IMR-90 (cell line): ENCODE measurements around the gene SNRNP40. TPM values are rescaled to one million over a fixed set of nuclear protein-coding genes. Genes with fewer than 3 reads are reported as not detected.

Experiments used
- ATAC-seq: fragments of 200-7000 bp; cut with Tn5 transposase; 2 replicates; pipeline ENCODE4 v1.9.1; 2020; ENCODE audit warnings: low read depth, mild to moderate bottlenecking, moderate library complexity
- BruUV-seq: library from RNA; stranded (reverse); fragments of 400-500 nt; replicated peaks from 2 replicates; lab custom pipeline; 2021; lab: Mats Ljungman, UMichigan
- CTCF ChIA-PET: fragments of 300-600 bp; formaldehyde crosslinking; extraction: SDS; loops from one replicate; lab custom pipeline; 2021; ENCODE audit warnings: antibody characterized with exemption; lab: Yijun Ruan, JAX
- POLR2A ChIA-PET: fragments of 300-600 bp; sonication (Branson Sonifier 250); formaldehyde crosslinking; loops from one replicate; lab custom pipeline; 2022; ENCODE audit warnings: antibody characterized with exemption; ENCODE audit not compliant: unreplicated experiment; lab: Charles Lee
- DNase-seq: peaks from one replicate; pipeline ENCODE4 v3.0.0; 2013
- H2AFZ ChIP-seq: replicated peaks from 2 replicates; pipeline ENCODE3; 2013; ENCODE audit warnings: low read length, mild to moderate bottlenecking; ENCODE audit not compliant: poor library complexity
- H2AK5ac ChIP-seq: 2 replicates; pipeline ENCODE4 v1.6.1; 2013; ENCODE audit warnings: low read depth, low read length, inconsistent platforms
- H2AK9ac ChIP-seq: replicated peaks from 2 replicates; pipeline ENCODE3; 2013; ENCODE audit warnings: mild to moderate bottlenecking, low read depth, low read length, moderate library complexity; ENCODE audit not compliant: poor library complexity
- H2BK120ac ChIP-seq: 2 replicates; pipeline ENCODE4 v1.6.1; 2013; ENCODE audit warnings: low read depth, low read length, inconsistent platforms
- H2BK15ac ChIP-seq: 3 replicates; pipeline ENCODE4 v1.6.1; 2013; ENCODE audit warnings: low read depth, low read length, inconsistent platforms
- H2BK20ac ChIP-seq: 2 replicates; pipeline ENCODE4 v1.6.1; 2013; ENCODE audit warnings: low read depth, mild to moderate bottlenecking, inconsistent platforms, low read length, moderate library complexity
- H2BK5ac ChIP-seq: 2 replicates; pipeline ENCODE4 v1.6.1; 2013; ENCODE audit warnings: mild to moderate bottlenecking, low read depth, low read length, inconsistent platforms; ENCODE audit not compliant: poor library complexity, severe bottlenecking
- H3K14ac ChIP-seq: replicated peaks from 2 replicates; pipeline ENCODE4 v1.6.1; 2013; ENCODE audit warnings: low read depth, low read length, inconsistent platforms
- H3K18ac ChIP-seq: 2 replicates; pipeline ENCODE4 v1.6.1; 2013; ENCODE audit warnings: low read depth, low read length, control low read depth
- H3K23ac ChIP-seq: 2 replicates; pipeline ENCODE4 v1.6.1; 2013; ENCODE audit warnings: low read depth, low read length, inconsistent platforms
- H3K27ac ChIP-seq: 2 replicates; pipeline ENCODE4 v1.5.1; 2013; ENCODE audit warnings: mild to moderate bottlenecking, control low read depth, low read length; ENCODE audit not compliant: insufficient read depth
- H3K27me3 ChIP-seq: 2 replicates; pipeline ENCODE4 v1.6.1; 2013; ENCODE audit warnings: low read length; ENCODE audit not compliant: control insufficient read depth, insufficient read depth
- H3K36me3 ChIP-seq: 2 replicates; pipeline ENCODE4 v1.6.1; 2013; ENCODE audit warnings: low read length, mixed read lengths; ENCODE audit not compliant: control insufficient read depth, insufficient read depth
- H3K4ac ChIP-seq: 2 replicates; pipeline ENCODE4 v1.6.1; 2013; ENCODE audit warnings: low read depth, low read length, inconsistent platforms
- H3K4me1 ChIP-seq: 2 replicates; pipeline ENCODE4 v1.6.1; 2013; ENCODE audit warnings: low read length, mixed read lengths; ENCODE audit not compliant: control insufficient read depth, insufficient read depth
- H3K4me2 ChIP-seq: 2 replicates; pipeline ENCODE4 v1.6.1; 2013; ENCODE audit warnings: low read depth, mild to moderate bottlenecking, control low read depth, low read length, moderate library complexity
- H3K4me3 ChIP-seq: 2 replicates; pipeline ENCODE4 v1.5.1; 2013; ENCODE audit warnings: low read depth, mild to moderate bottlenecking, control low read depth, low read length, moderate library complexity; ENCODE audit not compliant: insufficient read depth
- H3K56ac ChIP-seq: 2 replicates; pipeline ENCODE4 v1.6.1; 2013; ENCODE audit warnings: low read length, inconsistent platforms; ENCODE audit not compliant: insufficient read depth; ENCODE audit errors: extremely low read depth
- H3K79me1 ChIP-seq, 2 experiments: 2 replicates each; pipeline ENCODE4 v1.6.1; 2013; ENCODE audit warnings: low read length in 2 of 2, inconsistent platforms in 1 of 2, low read depth in 1 of 2
- H3K9ac ChIP-seq: 2 replicates; pipeline ENCODE4 v1.6.1; 2013; ENCODE audit warnings: low read depth, low read length, control low read depth
- H3K9me1 ChIP-seq: 2 replicates; pipeline ENCODE4 v1.6.1; 2013; ENCODE audit warnings: low read length, inconsistent platforms; ENCODE audit not compliant: insufficient read depth
- H3K9me3 ChIP-seq: 2 replicates; pipeline ENCODE4 v1.6.1; 2013; ENCODE audit warnings: low read length; ENCODE audit not compliant: control insufficient read depth, insufficient read depth
- H4K20me1 ChIP-seq: 2 replicates; pipeline ENCODE4 v1.6.1; 2013; ENCODE audit warnings: low read length, inconsistent platforms; ENCODE audit not compliant: insufficient read depth
- H4K5ac ChIP-seq: 2 replicates; pipeline ENCODE4 v1.6.1; 2013; ENCODE audit warnings: mild to moderate bottlenecking, low read depth, low read length, control low read depth
- H4K8ac ChIP-seq, 2 experiments: 2 replicates each; pipeline ENCODE4 v1.6.1; 2013; ENCODE audit warnings: low read depth in 2 of 2, low read length in 2 of 2, control low read depth in 1 of 2, inconsistent platforms in 1 of 2
- H4K91ac ChIP-seq: 2 replicates; pipeline ENCODE4 v1.6.1; 2013; ENCODE audit warnings: low read depth, low read length, inconsistent platforms; ENCODE audit not compliant: insufficient read depth
- BHLHE40 ChIP-seq: fragments of 150-350 bp; IDR thresholded peaks from 2 replicates; pipeline ENCODE4 v1.6.1; 2016; ENCODE audit warnings: mild to moderate bottlenecking, low read depth, low read length
- CEBPB ChIP-seq: IDR thresholded peaks from 2 replicates; pipeline ENCODE4 v1.6.1; 2012; ENCODE audit warnings: low read depth, low read length, improper control_type of control experiment
- CHD1 ChIP-seq: IDR thresholded peaks from 2 replicates; pipeline ENCODE4 v1.6.1; 2012; ENCODE audit warnings: low read depth, low read length, improper control_type of control experiment
- ELK1 ChIP-seq: fragments of 150-350 bp; IDR thresholded peaks from 2 replicates; pipeline ENCODE4 v1.6.1; 2016; ENCODE audit warnings: low read depth, mild to moderate bottlenecking, low read length, moderate library complexity, borderline replicate concordance
- FOS ChIP-seq: fragments of 150-350 bp; IDR thresholded peaks from 2 replicates; pipeline ENCODE4 v1.6.1; 2016; ENCODE audit warnings: low read depth, low read length
- MAFK ChIP-seq: IDR thresholded peaks from 2 replicates; pipeline ENCODE4 v1.6.1; 2012; ENCODE audit warnings: low read depth, low read length, improper control_type of control experiment
- MAZ ChIP-seq: IDR thresholded peaks from 2 replicates; pipeline ENCODE4 v1.6.1; 2012; ENCODE audit warnings: low read depth, mild to moderate bottlenecking, low read length, improper control_type of control experiment, moderate library complexity, borderline replicate concordance
- MXI1 ChIP-seq: IDR thresholded peaks from 2 replicates; pipeline ENCODE4 v1.6.1; 2012; ENCODE audit warnings: low read depth, mild to moderate bottlenecking, low read length, moderate library complexity, borderline replicate concordance
- NFE2L2 ChIP-seq: fragments of 150-350 bp; IDR thresholded peaks from 2 replicates; pipeline ENCODE4 v1.6.1; 2016; ENCODE audit warnings: low read depth, mild to moderate bottlenecking, low read length
- POLR2A ChIP-seq: IDR thresholded peaks from 2 replicates; pipeline ENCODE4 v1.6.1; 2012; ENCODE audit warnings: mild to moderate bottlenecking, low read depth, low read length
- RAD21 ChIP-seq: IDR thresholded peaks from 2 replicates; pipeline ENCODE4 v1.6.1; 2012; ENCODE audit warnings: low read length, improper control_type of control experiment
- RCOR1 ChIP-seq: IDR thresholded peaks from 2 replicates; pipeline ENCODE4 v1.6.1; 2012; ENCODE audit warnings: mild to moderate bottlenecking, low read length, improper control_type of control experiment; ENCODE audit not compliant: insufficient replicate concordance
- RFX5 ChIP-seq: IDR thresholded peaks from 2 replicates; pipeline ENCODE4 v1.8.0; 2012; ENCODE audit warnings: low read depth, mild to moderate bottlenecking, low read length, moderate library complexity
- SMC3 ChIP-seq: fragments of 150-350 bp; IDR thresholded peaks from 2 replicates; pipeline ENCODE4 v1.6.1; 2016; ENCODE audit warnings: low read depth, mild to moderate bottlenecking, antibody characterized with exemption, low read length, moderate library complexity
- USF2 ChIP-seq: fragments of 150-350 bp; IDR thresholded peaks from 2 replicates; pipeline ENCODE4 v1.6.1; 2017; ENCODE audit warnings: mild to moderate bottlenecking, antibody characterized with exemption, low read length, low read depth
- WGBS, 2 experiments: methylation state at CpG; one replicate each; pipeline versions ENCODE4 v1.1.5 to v1.1.7; 2013; ENCODE audit warnings: missing lambda C conversion rate in 2 of 2; ENCODE audit not compliant: insufficient read length in 1 of 2; ENCODE audit errors: extremely low coverage in 2 of 2; 5-methylcytosine and 5-hydroxymethylcytosine counted together
- dilution Hi-C: fragments of 300-500 bp; cut with HindIII; formaldehyde crosslinking; loops from one replicate; pipeline ENCODE4 v1.14.3; 2018; ENCODE audit warnings: low sequenced_read_pairs; ENCODE audit not compliant: unreplicated experiment
- in situ Hi-C: fragments of 300-500 bp; cut with MboI; formaldehyde crosslinking; loops from 3 replicates; pipeline ENCODE4 v1.14.3; 2019; ENCODE audit warnings: low sequenced_read_pairs, inconsistent platforms, mixed read lengths
- intact Hi-C: fragments of 100-400 bp; cut with micrococcal nuclease; formaldehyde crosslinking; loops from 2 replicates; pipeline ENCODE4 v1.10.0; 2022
- polyA plus RNA-seq, 3 experiments: library from polyadenylated mRNA; depleted of rRNA; stranded (reverse); fragments of >200 nt; gene quantifications; 2 replicates each; pipeline ENCODE4 v1.2.3, GENCODE V29; 2012; ENCODE audit warnings: low replicate concordance in 1 of 3
- total RNA-seq: library from RNA; depleted of rRNA; stranded (reverse); fragments of >200 nt; gene quantifications from 2 replicates; pipeline ENCODE4 v1.2.3, GENCODE V29; 2012
- TF ChIP-seq, protein P1 (sequence below): conservative IDR thresholded peaks from 2 replicates; pipeline ENCODE4 v1.5.1; 2012; ENCODE audit warnings: mild to moderate bottlenecking, low read depth, low read length, improper control_type of control experiment

SNRNP40 gene
- total and polyA plus RNA-seq, 2 of the 4 experiments (the other 2 are of a cell fraction) = 52.3 to 178 TPM

- Histone ChIP-seq H3K9me3 (no peaks in the 10 kb centered on the region), H3K4me2 (no peak overlapping the region), H3K4me3 (no peak overlapping the region), H2BK120ac (no peak overlapping the region), H4K91ac (no peak overlapping the region), H2AFZ (no peak overlapping the region), H3K9ac (no peak overlapping the region), H3K18ac (no peak overlapping the region), H3K4me1 (no peaks in the 10 kb centered on the region), H3K9me1 (no peaks in the 10 kb centered on the region), H2BK15ac (no peak overlapping the region), H3K27ac (no peak overlapping the region), H4K20me1 (no peaks in the 10 kb centered on the region), H2BK20ac (no peak overlapping the region), H2AK5ac (no peak overlapping the region), H3K4ac (no peak overlapping the region), H3K27me3 (peaks cover 31% of the 10 kb centered on the region), H4K8ac (no peak overlapping the region), H2BK5ac (no peak overlapping the region), H3K14ac (no peak overlapping the region), H3K79me1 (no peaks in the 10 kb centered on the region), H3K23ac (no peak overlapping the region), H3K56ac (no peak overlapping the region), H2AK9ac (no peak overlapping the region), H4K5ac (no peak overlapping the region), H3K36me3 (no peaks in the 10 kb centered on the region)
- dilution Hi-C loops (no loop called here), in situ Hi-C loops (no loop called here), intact Hi-C loops (no loop called here)
- ATAC-seq = no peak
- ChIA-PET CTCF (no interaction called here), POLR2A (no interaction called here)
- DNase-seq = no peak
- WGBS, 2 experiments = no CpG with 5 or more reads among the region's 3 CpGs
- BruUV-seq = no TSS peak
- no peak for TF ChIP-seq MXI1
- no peak for TF ChIP-seq POLR2A
- TF ChIP-seq BHLHE40 = no peak
- no peak for TF ChIP-seq RFX5
- TF ChIP-seq NFE2L2 = no peak
- no peak for TF ChIP-seq RAD21
- TF ChIP-seq FOS = no peak
- TF ChIP-seq RCOR1 = no peak
- no peak for TF ChIP-seq MAZ
- no peak for TF ChIP-seq CHD1
- TF ChIP-seq ELK1 = no peak
- TF ChIP-seq USF2 = no peak
- no peak for TF ChIP-seq SMC3
- TF ChIP-seq MAFK = no peak
- TF ChIP-seq, protein P1, sequence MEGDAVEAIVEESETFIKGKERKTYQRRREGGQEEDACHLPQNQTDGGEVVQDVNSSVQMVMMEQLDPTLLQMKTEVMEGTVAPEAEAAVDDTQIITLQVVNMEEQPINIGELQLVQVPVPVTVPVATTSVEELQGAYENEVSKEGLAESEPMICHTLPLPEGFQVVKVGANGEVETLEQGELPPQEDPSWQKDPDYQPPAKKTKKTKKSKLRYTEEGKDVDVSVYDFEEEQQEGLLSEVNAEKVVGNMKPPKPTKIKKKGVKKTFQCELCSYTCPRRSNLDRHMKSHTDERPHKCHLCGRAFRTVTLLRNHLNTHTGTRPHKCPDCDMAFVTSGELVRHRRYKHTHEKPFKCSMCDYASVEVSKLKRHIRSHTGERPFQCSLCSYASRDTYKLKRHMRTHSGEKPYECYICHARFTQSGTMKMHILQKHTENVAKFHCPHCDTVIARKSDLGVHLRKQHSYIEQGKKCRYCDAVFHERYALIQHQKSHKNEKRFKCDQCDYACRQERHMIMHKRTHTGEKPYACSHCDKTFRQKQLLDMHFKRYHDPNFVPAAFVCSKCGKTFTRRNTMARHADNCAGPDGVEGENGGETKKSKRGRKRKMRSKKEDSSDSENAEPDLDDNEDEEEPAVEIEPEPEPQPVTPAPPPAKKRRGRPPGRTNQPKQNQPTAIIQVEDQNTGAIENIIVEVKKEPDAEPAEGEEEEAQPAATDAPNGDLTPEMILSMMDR = no peak
- TF ChIP-seq CEBPB = no peak
Observed at GRCh38 chr1:31230378-31230777, 66.2 kb downstream of the SNRNP40 start.
